ENCODE data around the gene MRPL33. TPM values are rescaled to one million over a fixed set of nuclear protein-coding genes. Genes with fewer than 3 reads are reported as not detected.
A peak's percentile ranks its signal among the peaks of the same experiment; 100 is the strongest.

The MRPL33 gene
- total RNA-seq, 1 donor from 2014 or later: 63.3 TPM

DNA sequence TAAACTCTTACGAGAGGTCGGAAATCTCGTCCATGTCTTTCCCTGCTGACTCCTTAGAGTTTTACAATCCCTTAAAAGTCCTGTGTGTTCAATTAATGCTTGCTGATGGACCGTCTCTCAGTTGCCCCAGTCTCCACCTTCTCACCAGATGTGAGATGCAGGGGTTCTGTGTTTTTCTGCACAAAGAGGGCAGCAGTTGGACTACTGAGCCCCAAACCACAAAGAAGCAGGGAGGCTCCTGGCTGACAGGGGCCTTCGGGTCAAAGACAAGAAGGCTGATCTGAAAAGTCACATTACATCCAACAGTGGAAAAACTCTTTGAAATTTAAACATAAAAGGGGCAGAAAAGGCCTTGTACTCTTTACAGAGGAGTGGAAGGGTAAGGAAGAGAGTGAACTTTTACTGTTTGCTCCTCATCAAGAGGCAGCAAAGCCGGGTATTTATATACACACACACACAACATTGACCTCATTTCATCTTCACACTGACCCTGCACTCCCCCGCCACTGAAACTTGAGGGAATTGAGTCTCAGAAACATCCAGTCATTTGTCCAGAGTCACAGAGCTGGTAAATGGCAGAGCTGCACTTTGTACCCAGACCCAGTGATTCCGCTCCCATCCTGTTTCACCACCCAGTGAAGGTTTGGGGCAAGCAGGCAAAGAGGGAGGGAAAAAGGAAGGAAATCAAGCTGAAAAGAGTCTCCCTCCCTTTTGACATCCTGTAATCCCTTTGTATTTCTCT lies 23.7 kb downstream of the MRPL33 start:
- TF ChIP-seq, protein P1, sequence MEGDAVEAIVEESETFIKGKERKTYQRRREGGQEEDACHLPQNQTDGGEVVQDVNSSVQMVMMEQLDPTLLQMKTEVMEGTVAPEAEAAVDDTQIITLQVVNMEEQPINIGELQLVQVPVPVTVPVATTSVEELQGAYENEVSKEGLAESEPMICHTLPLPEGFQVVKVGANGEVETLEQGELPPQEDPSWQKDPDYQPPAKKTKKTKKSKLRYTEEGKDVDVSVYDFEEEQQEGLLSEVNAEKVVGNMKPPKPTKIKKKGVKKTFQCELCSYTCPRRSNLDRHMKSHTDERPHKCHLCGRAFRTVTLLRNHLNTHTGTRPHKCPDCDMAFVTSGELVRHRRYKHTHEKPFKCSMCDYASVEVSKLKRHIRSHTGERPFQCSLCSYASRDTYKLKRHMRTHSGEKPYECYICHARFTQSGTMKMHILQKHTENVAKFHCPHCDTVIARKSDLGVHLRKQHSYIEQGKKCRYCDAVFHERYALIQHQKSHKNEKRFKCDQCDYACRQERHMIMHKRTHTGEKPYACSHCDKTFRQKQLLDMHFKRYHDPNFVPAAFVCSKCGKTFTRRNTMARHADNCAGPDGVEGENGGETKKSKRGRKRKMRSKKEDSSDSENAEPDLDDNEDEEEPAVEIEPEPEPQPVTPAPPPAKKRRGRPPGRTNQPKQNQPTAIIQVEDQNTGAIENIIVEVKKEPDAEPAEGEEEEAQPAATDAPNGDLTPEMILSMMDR (IDR thresholded peaks at IDR 0.05; ENCODE audit: unreplicated experiment): no peak
- Mint-ChIP-seq H3K4me1 (ENCODE audit: low read depth) (peaks cover 4% of the 10 kb centered on the region), H3K27ac (peak overlapping the region; percentile 8), H3K27me3 (no peaks in the 10 kb centered on the region), H3K36me3 (ENCODE audit: insufficient read depth) (peaks cover 3% of the 10 kb centered on the region), H3K4me3 (ENCODE audit: low read depth) (no peak overlapping the region), H3K9me3 (ENCODE audit: low read depth) (no peaks in the 10 kb centered on the region)
- no peak for DNase-seq (ENCODE audit: low spot score, unreplicated experiment)

DNA sequence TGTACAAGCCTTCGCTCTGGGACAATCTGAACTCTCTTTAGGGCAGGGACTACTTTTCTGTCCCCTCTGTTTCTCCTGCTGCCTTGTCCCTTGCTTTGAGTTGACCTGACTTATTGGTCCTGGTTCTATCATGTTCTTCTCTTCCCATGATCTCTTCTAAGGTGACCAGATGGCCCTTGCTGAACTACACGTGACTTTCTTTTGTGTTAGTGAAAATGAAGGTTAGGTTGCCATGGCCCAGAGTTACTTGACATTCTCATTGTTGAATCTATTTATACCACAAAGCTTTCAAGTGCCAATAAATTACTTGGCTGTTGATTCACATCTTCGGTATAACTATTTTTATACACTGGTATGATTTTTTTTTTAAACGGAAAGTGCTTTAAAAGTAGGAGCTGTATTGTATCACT lies 24.4 kb downstream of the MRPL33 start:
- Mint-ChIP-seq H3K27ac (no peak overlapping the region), H3K4me1 (ENCODE audit: low read depth) (peaks cover 4% of the 10 kb centered on the region), H3K36me3 (ENCODE audit: insufficient read depth) (peaks cover 1% of the 10 kb centered on the region), H3K27me3 (no peaks in the 10 kb centered on the region), H3K4me3 (ENCODE audit: low read depth) (no peak overlapping the region), H3K9me3 (ENCODE audit: low read depth) (no peaks in the 10 kb centered on the region)
- TF ChIP-seq, protein P1 (IDR thresholded peaks at IDR 0.05; ENCODE audit: unreplicated experiment): no peak
- no peak for DNase-seq (ENCODE audit: low spot score, unreplicated experiment)

DNA sequence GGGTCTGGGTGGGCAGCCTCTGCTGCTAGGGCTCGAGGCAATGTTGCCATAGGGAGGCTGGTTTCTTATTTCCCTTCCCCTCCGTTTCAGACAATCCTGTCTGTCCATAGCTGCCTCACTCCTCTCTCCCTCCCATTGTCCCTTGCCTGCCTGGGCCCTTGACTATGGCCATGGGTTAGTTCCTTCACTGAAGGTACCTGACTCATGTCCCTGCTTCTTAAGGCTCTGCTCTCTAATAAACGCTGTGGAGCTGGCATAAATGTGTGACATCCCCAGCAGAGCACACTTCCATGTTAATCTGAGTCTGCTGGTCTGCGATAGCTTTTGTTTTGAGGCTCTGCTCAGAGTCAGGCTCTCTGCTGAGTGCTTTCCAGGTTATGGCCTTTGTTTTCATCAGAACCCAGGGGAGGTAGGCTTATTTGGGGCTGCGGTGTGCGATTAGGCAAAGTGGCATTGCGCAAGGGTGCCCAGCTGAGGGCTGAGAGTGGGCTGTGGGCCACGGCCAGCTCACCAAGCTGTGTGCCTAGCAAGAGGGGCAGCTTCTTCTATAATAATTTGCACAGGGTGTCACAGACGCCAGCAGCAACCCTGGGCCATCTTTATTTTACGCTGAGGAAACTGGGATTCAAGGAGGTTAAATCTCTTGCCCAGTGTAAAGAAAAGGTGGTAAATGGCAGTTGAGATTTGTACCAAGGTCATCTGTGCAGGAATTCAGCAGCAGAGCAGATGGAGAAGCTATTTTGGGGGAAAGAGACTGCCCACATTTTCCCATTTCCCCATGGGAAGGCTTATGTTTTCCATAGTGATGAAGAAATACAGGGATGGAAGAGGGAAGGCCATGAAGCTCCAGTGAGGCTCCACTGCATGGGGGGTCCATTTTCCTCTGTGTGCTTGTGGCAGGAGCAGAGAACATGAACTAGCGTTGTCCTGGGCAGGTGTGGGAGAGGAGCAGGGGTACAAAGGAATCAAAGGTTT lies 25.6 kb downstream of the MRPL33 start:
- Mint-ChIP-seq H3K27ac (no peak overlapping the region), H3K4me1 (ENCODE audit: low read depth) (peaks cover 1% of the 10 kb centered on the region), H3K27me3 (no peaks in the 10 kb centered on the region), H3K4me3 (ENCODE audit: low read depth) (no peak overlapping the region), H3K36me3 (ENCODE audit: insufficient read depth) (peaks cover 1% of the 10 kb centered on the region), H3K9me3 (ENCODE audit: low read depth) (no peaks in the 10 kb centered on the region)
- TF ChIP-seq, protein P1 (IDR thresholded peaks at IDR 0.05; ENCODE audit: unreplicated experiment): no peak
- no peak for DNase-seq (ENCODE audit: low spot score, unreplicated experiment)

DNA sequence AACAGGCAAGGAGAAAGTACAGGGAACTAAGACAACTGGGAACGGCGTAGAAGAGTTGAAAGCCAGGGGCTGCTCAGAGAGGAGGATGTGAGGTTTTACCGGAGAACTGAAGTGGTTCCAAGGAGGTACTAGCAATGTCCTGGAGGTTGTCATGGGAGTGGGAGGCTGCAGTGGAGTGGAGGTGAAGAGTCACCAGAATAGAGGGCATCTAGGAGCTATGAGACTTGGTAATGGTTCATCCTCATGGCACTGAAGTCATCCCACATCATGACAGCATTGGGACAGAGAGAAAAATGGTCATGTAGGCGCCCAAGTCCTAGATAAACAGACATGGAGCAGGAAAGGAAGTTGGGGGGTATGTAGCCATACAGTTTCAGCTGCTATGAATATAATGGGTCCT lies 26.3 kb downstream of the MRPL33 start:
- Mint-ChIP-seq H3K27ac (no peak overlapping the region), H3K4me1 (ENCODE audit: low read depth) (peaks cover 1% of the 10 kb centered on the region)

DNA sequence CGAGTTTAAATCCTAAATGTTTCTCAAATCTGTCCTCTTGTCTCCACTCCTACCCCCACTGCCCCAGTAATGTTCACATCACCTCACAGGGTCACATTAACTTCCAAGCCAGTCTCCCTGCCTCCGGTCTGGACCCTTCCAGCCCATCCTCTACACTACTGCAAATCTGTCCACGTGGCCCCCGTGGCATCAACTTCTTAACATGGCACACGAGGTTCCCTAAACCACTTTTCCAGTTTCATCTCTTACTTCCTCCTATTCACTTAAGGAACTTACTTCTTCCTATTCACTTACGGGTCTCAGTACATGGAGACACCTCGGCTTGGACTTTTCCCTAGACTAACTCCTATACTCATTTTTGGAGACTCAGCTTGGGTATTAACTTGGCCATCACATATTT lies 27.0 kb downstream of the MRPL33 start:
- Mint-ChIP-seq H3K27ac (peak overlapping the region; percentile 5), H3K9me3 (ENCODE audit: low read depth) (no peaks in the 10 kb centered on the region), H3K4me1 (ENCODE audit: low read depth) (peaks cover 1% of the 10 kb centered on the region), H3K4me3 (ENCODE audit: low read depth) (no peak overlapping the region), H3K36me3 (ENCODE audit: insufficient read depth) (peaks cover 1% of the 10 kb centered on the region), H3K27me3 (no peaks in the 10 kb centered on the region)
- DNase-seq (ENCODE audit: low spot score, unreplicated experiment): no peak
- TF ChIP-seq, protein P1 (IDR thresholded peaks at IDR 0.05; ENCODE audit: unreplicated experiment): no peak

More for the DNA sequence above, 26.3 kb downstream of the MRPL33 start:
- no peak for DNase-seq (ENCODE audit: low spot score, unreplicated experiment)
- Mint-ChIP-seq H3K36me3 (ENCODE audit: insufficient read depth) (peaks cover 1% of the 10 kb centered on the region), H3K9me3 (ENCODE audit: low read depth) (no peaks in the 10 kb centered on the region), H3K4me3 (ENCODE audit: low read depth) (no peak overlapping the region), H3K27me3 (no peaks in the 10 kb centered on the region)
- TF ChIP-seq, protein P1 (IDR thresholded peaks at IDR 0.05; ENCODE audit: unreplicated experiment): no peak
